ENCODE data around the gene MRC2.
"Not testable (repeated sequence)": the region's sequence is repeated elsewhere in the genome, so short reads cannot be mapped to it uniquely, and the experiment has no call there.

MRC2 gene

GRCh38 chr17:62611728-62612127 is 15.7 kb upstream of the MRC2 start:
- Histone ChIP-seq H3K79me2 (ENCODE audit: insufficient read depth, low read length) (no peaks in the 10 kb centered on the region), H3K4me2 (ENCODE audit: low read depth, low read length, poor library complexity, severe bottlenecking) (no peak overlapping the region), H2AFZ (ENCODE audit: low read length) (no peak overlapping the region), H3K4me1 (ENCODE audit: insufficient read depth, low read length, poor library complexity, severe bottlenecking) (peaks cover 3% of the 10 kb centered on the region), H3K27me3 (ENCODE audit: insufficient read depth, low read length, poor library complexity, severe bottlenecking) (no peaks in the 10 kb centered on the region), H4K20me1 (ENCODE audit: insufficient read depth, low read length, poor library complexity, severe bottlenecking) (no peaks in the 10 kb centered on the region), H3K36me3 (ENCODE audit: insufficient read depth, low read length) (peaks cover 82% of the 10 kb centered on the region), H3K9me3 (ENCODE audit: insufficient read depth, low read depth, low read length) (no peaks in the 10 kb centered on the region), H3K4me3 (ENCODE audit: low read length, poor library complexity, severe bottlenecking) (no peak overlapping the region), H3F3A (ENCODE audit: low read depth) (no peaks in the 10 kb centered on the region), H3K9me2 (replicated peaks; ENCODE audit: low read depth, low read length) (no peaks in the 10 kb centered on the region), H3K9ac (ENCODE audit: low read depth, low read length, poor library complexity, severe bottlenecking) (no peak overlapping the region)
- no peak for TF ChIP-seq CTCF (conservative IDR thresholded peaks at IDR 0.05; ENCODE audit: low read length)
- TF ChIP-seq EZH2phosphoT487 (IDR thresholded peaks at IDR 0.05; ENCODE audit: borderline replicate concordance), result no peak

- not testable (repeated sequence) for H3K4me2 ChIP-seq (ENCODE audit: low read depth, low read length, poor library complexity, severe bottlenecking); H3K79me2 ChIP-seq (ENCODE audit: insufficient read depth, low read length); H4K20me1 ChIP-seq (ENCODE audit: insufficient read depth, low read length, poor library complexity, severe bottlenecking); H2AFZ ChIP-seq (ENCODE audit: low read length); H3K9me2 ChIP-seq (replicated peaks; ENCODE audit: low read depth, low read length); H3K27me3 ChIP-seq (ENCODE audit: insufficient read depth, low read length, poor library complexity, severe bottlenecking); H3K4me1 ChIP-seq (ENCODE audit: insufficient read depth, low read length, poor library complexity, severe bottlenecking); H3K9ac ChIP-seq (ENCODE audit: low read depth, low read length, poor library complexity, severe bottlenecking); H3K9me3 ChIP-seq (ENCODE audit: insufficient read depth, low read depth, low read length); H3F3A ChIP-seq (ENCODE audit: low read depth); H3K4me3 ChIP-seq (ENCODE audit: low read length, poor library complexity, severe bottlenecking)
- peaks cover 78% of the 10 kb centered on the region for H3K36me3 ChIP-seq (ENCODE audit: insufficient read depth, low read length)
Measured at GRCh38 chr17:62612289-62612688, 15.2 kb upstream of the MRC2 start.

- not testable (repeated sequence) for H3K79me2 ChIP-seq (ENCODE audit: insufficient read depth, low read length); H3K4me2 ChIP-seq (ENCODE audit: low read depth, low read length, poor library complexity, severe bottlenecking)
Measured at GRCh38 chr17:62613095-62613494, 14.4 kb upstream of the MRC2 start.

GRCh38 chr17:62614142-62614541 is 13.3 kb upstream of the MRC2 start:
- peaks cover 3% of the 10 kb centered on the region for H3K4me1 ChIP-seq (ENCODE audit: insufficient read depth, low read length, poor library complexity, severe bottlenecking)
- no peaks in the 10 kb centered on the region for H3K9me2 ChIP-seq (replicated peaks; ENCODE audit: low read depth, low read length)
- H3K9ac ChIP-seq (ENCODE audit: low read depth, low read length, poor library complexity, severe bottlenecking), result no peak overlapping the region
- H3K36me3 ChIP-seq (ENCODE audit: insufficient read depth, low read length), result peaks cover 60% of the 10 kb centered on the region
- H3K9me3 ChIP-seq (ENCODE audit: insufficient read depth, low read depth, low read length), result no peaks in the 10 kb centered on the region
- H3K4me3 ChIP-seq (ENCODE audit: low read length, poor library complexity, severe bottlenecking), result no peak overlapping the region
- no peaks in the 10 kb centered on the region for H3K79me2 ChIP-seq (ENCODE audit: insufficient read depth, low read length)
- H4K20me1 ChIP-seq (ENCODE audit: insufficient read depth, low read length, poor library complexity, severe bottlenecking), result no peaks in the 10 kb centered on the region
- no peak overlapping the region for H3K4me2 ChIP-seq (ENCODE audit: low read depth, low read length, poor library complexity, severe bottlenecking)
- TF ChIP-seq CTCF (conservative IDR thresholded peaks at IDR 0.05; ENCODE audit: low read length) (no peak), EZH2phosphoT487 (IDR thresholded peaks at IDR 0.05; ENCODE audit: borderline replicate concordance) (no peak)
- H3F3A ChIP-seq (ENCODE audit: low read depth), result no peaks in the 10 kb centered on the region
- H3K27me3 ChIP-seq (ENCODE audit: insufficient read depth, low read length, poor library complexity, severe bottlenecking), result no peaks in the 10 kb centered on the region
- H2AFZ ChIP-seq (ENCODE audit: low read length), result no peak overlapping the region

More at GRCh38 chr17:62613095-62613494, 14.4 kb upstream of the MRC2 start:
- H3F3A ChIP-seq (ENCODE audit: low read depth); H3K4me1 ChIP-seq (ENCODE audit: insufficient read depth, low read length, poor library complexity, severe bottlenecking); H3K9me3 ChIP-seq (ENCODE audit: insufficient read depth, low read depth, low read length); H2AFZ ChIP-seq (ENCODE audit: low read length); H3K4me3 ChIP-seq (ENCODE audit: low read length, poor library complexity, severe bottlenecking); H4K20me1 ChIP-seq (ENCODE audit: insufficient read depth, low read length, poor library complexity, severe bottlenecking); H3K27me3 ChIP-seq (ENCODE audit: insufficient read depth, low read length, poor library complexity, severe bottlenecking); H3K9me2 ChIP-seq (replicated peaks; ENCODE audit: low read depth, low read length); H3K9ac ChIP-seq (ENCODE audit: low read depth, low read length, poor library complexity, severe bottlenecking): not testable (repeated sequence)
- peaks cover 70% of the 10 kb centered on the region for H3K36me3 ChIP-seq (ENCODE audit: insufficient read depth, low read length)

Data from Loucy (cell line).